Coronary artery (tissue), 2 donors: Measurements from ENCODE around the gene ANKRD65.
A peak's percentile ranks its signal among the peaks of the same experiment; 100 is the strongest.
"Not testable (repeated sequence)": the region's sequence is repeated elsewhere in the genome, so short reads cannot be mapped to it uniquely, and the experiment has no call there.

Source experiments
- DNase-seq: peaks from one replicate; pipeline ENCODE4 v3.0.0-alpha.2; 2017; ENCODE audit warnings: low spot score
- H3K27ac ChIP-seq, 2 donors: fragments of 200-600 bp; sonication (generic); one replicate each; pipeline ENCODE4 v1.5.1; 2016 to 2019
- H3K4me3 ChIP-seq: fragments of 200-600 bp; sonication (generic); 2 replicates; pipeline ENCODE4 v1.5.1; 2016; ENCODE audit warnings: mild to moderate bottlenecking, moderate library complexity
- TF ChIP-seq, protein P1 (sequence below): fragments of 200-600 bp; sonication (generic); IDR thresholded peaks from one replicate; pipeline ENCODE4 v1.5.1; 2019; ENCODE audit warnings: antibody characterized with exemption

Gene ANKRD65

DNA sequence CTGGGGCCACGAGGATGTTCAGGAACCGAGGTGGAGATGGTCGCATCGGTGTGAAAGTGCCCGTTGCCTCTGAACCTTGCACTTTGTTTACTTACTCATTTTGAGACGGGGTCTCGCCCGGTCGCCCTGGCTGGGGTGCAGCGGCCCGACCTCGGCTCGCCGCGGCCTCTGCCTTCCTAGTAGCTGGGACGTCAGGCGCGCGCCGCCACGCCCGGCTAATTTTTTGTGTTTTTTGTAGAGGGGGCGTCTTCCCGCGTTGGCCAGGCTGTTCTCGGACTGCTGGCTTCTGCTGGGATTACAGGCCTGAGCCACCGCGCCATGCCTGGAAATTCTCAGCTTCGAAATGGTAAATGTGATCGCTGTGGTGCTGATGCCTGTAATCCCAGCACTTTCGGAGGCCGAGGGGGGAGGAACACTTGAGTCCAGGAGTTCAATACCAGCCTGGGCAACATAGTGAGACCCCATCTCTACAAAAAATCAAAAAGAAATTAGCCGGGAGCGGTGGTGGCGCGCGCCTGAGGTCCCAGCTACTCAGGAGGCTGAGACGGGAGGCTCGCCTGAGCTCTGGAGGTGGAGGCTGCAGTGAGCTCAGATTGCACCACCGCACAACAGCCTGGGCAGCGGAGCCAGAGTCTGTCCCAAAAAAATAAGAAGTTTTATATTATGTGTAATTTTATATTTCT lies 13.3 kb downstream of the ANKRD65 start:
- Histone ChIP-seq H3K4me3 (peak overlapping the region; percentile 92), H3K27ac (peak overlapping the region; percentile 90 to 91)
- TF ChIP-seq, protein P1, sequence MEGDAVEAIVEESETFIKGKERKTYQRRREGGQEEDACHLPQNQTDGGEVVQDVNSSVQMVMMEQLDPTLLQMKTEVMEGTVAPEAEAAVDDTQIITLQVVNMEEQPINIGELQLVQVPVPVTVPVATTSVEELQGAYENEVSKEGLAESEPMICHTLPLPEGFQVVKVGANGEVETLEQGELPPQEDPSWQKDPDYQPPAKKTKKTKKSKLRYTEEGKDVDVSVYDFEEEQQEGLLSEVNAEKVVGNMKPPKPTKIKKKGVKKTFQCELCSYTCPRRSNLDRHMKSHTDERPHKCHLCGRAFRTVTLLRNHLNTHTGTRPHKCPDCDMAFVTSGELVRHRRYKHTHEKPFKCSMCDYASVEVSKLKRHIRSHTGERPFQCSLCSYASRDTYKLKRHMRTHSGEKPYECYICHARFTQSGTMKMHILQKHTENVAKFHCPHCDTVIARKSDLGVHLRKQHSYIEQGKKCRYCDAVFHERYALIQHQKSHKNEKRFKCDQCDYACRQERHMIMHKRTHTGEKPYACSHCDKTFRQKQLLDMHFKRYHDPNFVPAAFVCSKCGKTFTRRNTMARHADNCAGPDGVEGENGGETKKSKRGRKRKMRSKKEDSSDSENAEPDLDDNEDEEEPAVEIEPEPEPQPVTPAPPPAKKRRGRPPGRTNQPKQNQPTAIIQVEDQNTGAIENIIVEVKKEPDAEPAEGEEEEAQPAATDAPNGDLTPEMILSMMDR: no peak
- DNase-seq: no peak

DNA sequence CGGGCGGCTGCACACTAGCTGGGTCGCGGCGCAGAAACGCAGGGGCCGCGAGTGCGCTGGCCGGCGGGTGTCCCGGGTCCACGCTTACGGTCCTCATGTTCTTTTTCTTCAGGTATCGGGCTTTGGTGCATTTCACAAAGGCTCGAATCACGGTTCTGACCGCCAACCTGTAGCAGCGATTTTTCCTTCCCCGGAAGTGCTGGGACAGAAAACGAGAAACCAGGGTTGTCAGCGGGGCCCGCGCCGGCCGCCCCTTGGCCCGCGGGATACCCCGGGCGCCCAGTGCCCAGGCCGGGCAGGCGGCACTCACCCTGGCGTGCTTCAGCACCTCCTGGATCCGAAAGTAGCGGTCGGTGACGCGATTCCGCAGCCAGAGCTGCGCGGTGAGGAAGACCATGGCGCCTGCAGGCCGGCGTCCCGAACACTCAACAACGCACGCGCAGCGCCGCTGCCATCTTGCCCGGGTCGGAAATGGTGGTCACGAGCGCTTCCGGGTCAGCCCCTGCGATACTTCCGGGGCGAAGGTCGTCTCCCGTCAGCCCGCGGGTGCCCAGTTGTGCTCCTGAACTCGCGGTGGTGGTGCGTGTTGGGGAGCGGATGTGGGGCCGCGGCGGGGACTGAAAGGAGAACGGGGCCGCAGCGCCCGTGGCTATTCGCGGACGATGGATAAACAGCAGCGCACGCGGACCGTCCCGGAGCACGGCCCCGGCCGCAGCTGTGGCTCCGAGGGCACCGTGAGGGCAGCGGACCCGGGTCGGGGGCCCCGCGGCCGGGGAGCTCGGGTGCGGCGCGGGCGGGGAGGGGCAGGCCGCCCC lies 14.0 kb downstream of the ANKRD65 start, which contains the start of gene MRPL20:
MRPL20 (minus strand) TSS at position 473 of the 815 bp plus-strand sequence; CDS start at position 397, 76 bp downstream.
- peak; percentile 95 for DNase-seq
- peak within 1 kb of the TSS; percentile 90 to 91 for H3K27ac ChIP-seq
- peak within 1 kb of the TSS; percentile 92 for H3K4me3 ChIP-seq
- TF ChIP-seq, protein P1: no peak

DNA sequence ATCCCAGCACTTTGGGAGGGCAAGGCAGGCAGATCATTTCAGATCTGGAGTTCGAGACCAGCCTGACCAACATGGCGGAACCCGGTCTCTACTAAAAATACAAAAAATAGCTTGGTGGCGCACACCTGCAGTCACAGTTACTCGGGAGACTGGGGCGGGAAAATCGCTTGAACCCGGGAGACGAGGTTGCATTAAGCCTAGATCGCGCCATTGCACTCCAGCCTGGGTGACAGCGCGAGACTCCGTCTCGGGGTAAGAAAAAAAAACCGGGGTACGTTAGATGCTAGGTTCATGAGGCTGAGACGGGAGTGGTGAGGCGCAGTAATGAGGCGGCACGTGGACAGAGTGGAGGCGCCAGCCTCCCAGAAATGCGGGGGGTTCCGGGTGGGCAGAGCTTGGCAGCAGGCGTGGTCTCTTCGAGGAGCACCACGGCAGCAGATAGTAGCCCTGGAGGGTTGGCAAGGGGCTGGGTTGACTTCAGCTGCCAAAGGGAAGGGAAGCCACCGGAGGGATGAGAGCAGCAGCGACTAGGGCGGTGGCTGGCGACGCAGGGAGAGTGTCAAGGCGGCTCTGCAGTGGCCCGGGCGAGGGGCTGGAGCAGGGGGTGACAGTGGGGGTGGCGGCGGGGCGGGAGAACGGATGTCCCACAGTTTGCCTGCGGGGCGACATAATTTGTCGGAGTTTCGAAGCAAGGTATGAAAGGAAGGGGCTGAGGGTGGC lies 14.8 kb downstream of the ANKRD65 start:
- DNase-seq: no peak
- TF ChIP-seq, protein P1: no peak
- peak overlapping the region; percentile 90 to 91 for H3K27ac ChIP-seq

DNA sequence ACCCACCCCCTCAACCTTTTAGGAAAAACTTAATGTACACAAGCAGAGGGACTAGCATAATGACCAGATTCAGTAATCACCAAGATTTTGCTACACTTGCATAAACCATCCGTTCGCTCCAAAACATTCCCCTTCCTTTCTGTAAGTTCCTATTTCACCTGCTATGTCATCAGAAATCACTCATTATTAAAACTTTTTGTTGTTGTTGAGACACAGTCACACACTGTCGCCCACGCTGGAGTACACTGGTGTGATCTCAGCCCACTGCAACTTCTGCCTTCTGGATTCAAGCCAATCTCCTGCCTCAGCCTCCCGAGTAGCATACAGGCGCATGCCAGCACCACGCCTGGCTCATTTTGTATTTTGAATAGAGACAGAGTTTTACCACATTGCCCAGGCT lies 17.4 kb downstream of the ANKRD65 start:
- no peak overlapping the region for H3K27ac ChIP-seq
- DNase-seq: no peak
- no peak overlapping the region for H3K4me3 ChIP-seq
- TF ChIP-seq, protein P1: no peak

More for the DNA sequence above, 14.8 kb downstream of the ANKRD65 start:
- peak overlapping the region; percentile 92 for H3K4me3 ChIP-seq

DNA sequence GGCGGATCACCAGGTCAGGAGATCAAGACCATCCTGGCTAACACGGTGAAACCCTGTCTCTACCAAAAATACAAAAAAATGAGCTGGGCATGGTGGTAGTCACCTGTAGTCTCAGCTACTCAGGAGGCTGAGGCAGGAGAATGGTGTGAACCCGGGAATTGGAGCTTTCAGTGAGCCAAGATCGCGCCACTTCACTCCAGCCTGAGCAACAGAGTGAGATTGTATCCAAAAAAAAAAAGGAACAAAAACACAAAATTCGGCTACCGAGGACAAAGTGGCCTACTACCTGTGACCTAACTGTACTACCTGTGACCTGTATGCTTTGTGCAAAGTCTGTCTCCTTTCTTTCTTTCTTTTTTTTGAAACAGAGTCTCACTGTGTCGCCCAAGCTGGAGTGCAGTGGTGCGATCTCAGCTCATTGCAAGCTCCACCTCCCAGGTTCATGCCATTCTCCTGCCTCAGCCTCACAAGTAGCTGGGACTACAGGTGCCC lies 18.1 kb downstream of the ANKRD65 start:
- H3K27ac ChIP-seq, H3K4me3 ChIP-seq, DNase-seq: not testable (repeated sequence)

DNA sequence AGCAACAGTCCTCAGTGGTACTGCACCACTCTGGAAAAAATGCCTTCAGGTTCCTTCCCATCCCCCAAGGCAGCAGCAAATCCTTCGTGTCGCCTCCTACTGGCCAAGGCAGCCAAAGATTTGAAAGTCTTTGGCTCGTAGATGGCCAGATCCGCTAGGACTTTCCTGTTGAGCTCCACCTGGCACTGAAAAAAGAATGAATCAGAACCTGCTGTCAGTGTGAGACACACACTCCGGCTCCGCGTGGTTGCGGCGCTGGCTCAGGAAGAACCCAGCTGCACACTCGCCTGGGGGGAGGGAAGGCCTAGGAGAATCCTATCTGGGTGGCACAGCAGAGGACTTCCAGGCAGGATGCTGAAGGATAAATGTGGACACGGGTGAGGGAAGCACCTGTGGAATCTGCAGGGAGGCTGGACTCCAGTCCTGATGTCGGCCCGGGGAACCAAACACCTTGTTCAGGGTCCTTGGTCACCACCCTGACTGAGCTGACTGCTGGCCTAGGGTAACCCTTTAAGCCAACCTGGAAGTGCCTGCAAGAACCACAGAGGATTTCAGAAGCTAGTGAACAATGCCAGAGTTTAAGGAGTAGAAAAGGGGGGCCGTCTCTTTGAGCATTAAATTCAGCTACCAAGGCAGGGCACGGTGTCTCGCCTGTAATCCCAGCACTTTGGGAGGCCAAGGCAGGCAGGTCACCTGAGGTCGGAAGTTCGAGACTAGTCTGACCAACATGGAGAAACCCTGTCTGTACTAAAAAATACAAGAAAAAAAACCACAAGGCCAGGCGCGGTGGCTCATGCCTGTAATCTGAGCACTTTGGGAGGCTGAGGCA lies 18.8 kb downstream of the ANKRD65 start:
- DNase-seq: no peak
- no peak overlapping the region for H3K4me3 ChIP-seq
- H3K27ac ChIP-seq: no peak overlapping the region
- TF ChIP-seq, protein P1: no peak
